MM.1S (cell line): ENCODE data around the gene HGS.

Experiments used
- CTCF ChIP-seq: fragments of 300-600 bp; sonication (generic); IDR thresholded peaks from 2 replicates; pipeline ENCODE4 v1.5.1; 2016; ENCODE audit warnings: antibody characterized with exemption, low read length, mixed read lengths
- EZH2 ChIP-seq: fragments of 300-600 bp; sonication (generic); optimal IDR thresholded peaks from 2 replicates; pipeline ENCODE3; 2017; ENCODE audit warnings: low read depth, mild to moderate bottlenecking, antibody characterized with exemption, low read length, mixed read lengths
- EZH2phosphoT487 ChIP-seq: fragments of 300-600 bp; sonication (generic); IDR thresholded peaks from 2 replicates; pipeline ENCODE4 v1.6.1; 2018; ENCODE audit warnings: antibody characterized with exemption, low read length

GRCh38 chr17:81667754-81668153, 16.1 kb upstream of the HGS start:
- TF ChIP-seq CTCF (no peak), EZH2 (no peak), EZH2phosphoT487 (no peak)
